Smooth muscle cell (in vitro differentiated cells): ENCODE results near the gene ZNF276. TPM values are rescaled to one million over a fixed set of nuclear protein-coding genes. Genes with fewer than 3 reads are reported as not detected.
"Not testable (repeated sequence)": the region's sequence is repeated elsewhere in the genome, so short reads cannot be mapped to it uniquely, and the experiment has no call there.

ENCODE experiments used
- DNase-seq: peaks from one replicate; lab custom pipeline; 2025; ENCODE audit not compliant: unreplicated experiment; lab: John Stamatoyannopoulos, UW
- H2AFZ ChIP-seq: fragments of 200-600 bp; sonication (generic); 2 replicates; pipeline ENCODE4 v1.6.0; 2016; ENCODE audit warnings: antibody characterized with exemption, low read depth, mild to moderate bottlenecking
- H3F3A ChIP-seq: fragments of 200-600 bp; sonication (generic); 2 replicates; pipeline ENCODE4 v1.6.0; 2017; ENCODE audit warnings: antibody characterized with exemption, low read depth
- H3K27ac ChIP-seq: fragments of 200-600 bp; sonication (generic); 2 replicates; pipeline ENCODE4 v1.5.1; 2016; ENCODE audit warnings: low read depth, mild to moderate bottlenecking
- H3K27me3 ChIP-seq: fragments of 200-600 bp; sonication (generic); 2 replicates; pipeline ENCODE4 v1.6.1; 2016; ENCODE audit warnings: low read depth, mild to moderate bottlenecking
- H3K36me3 ChIP-seq: fragments of 200-600 bp; sonication (generic); 2 replicates; pipeline ENCODE4 v1.5.1; 2016; ENCODE audit warnings: low read depth
- H3K4me1 ChIP-seq: fragments of 200-600 bp; sonication (generic); 2 replicates; pipeline ENCODE4 v1.5.1; 2016; ENCODE audit warnings: low read depth
- H3K4me2 ChIP-seq: fragments of 200-600 bp; sonication (generic); 2 replicates; pipeline ENCODE4 v1.6.0; 2016; ENCODE audit warnings: mild to moderate bottlenecking
- H3K4me3 ChIP-seq: fragments of 200-600 bp; sonication (generic); 2 replicates; pipeline ENCODE4 v1.5.1; 2016; ENCODE audit warnings: mild to moderate bottlenecking
- H3K79me2 ChIP-seq: fragments of 200-600 bp; sonication (generic); 2 replicates; pipeline ENCODE4 v1.6.0; 2016; ENCODE audit warnings: low read depth, mild to moderate bottlenecking
- H3K9ac ChIP-seq: fragments of 200-600 bp; sonication (generic); 2 replicates; pipeline ENCODE4 v1.6.0; 2016; ENCODE audit warnings: low read depth
- H3K9me3 ChIP-seq: fragments of 200-600 bp; sonication (generic); replicated peaks from 2 replicates; pipeline ENCODE4 v1.5.1; 2016; ENCODE audit warnings: low read depth
- H4K20me1 ChIP-seq: fragments of 200-600 bp; sonication (generic); 2 replicates; pipeline ENCODE4 v1.6.0; 2016; ENCODE audit warnings: low read depth
- WGBS: methylation state at CpG from one replicate; pipeline ENCODE4 v1.1.7; 2016; ENCODE audit warnings: low lambda C conversion rate; 5-methylcytosine and 5-hydroxymethylcytosine counted together
- polyA plus RNA-seq: library from polyadenylated mRNA; unstranded; fragments of >200 nt; fragmentation: Nextera tagmentation; extraction: Ambion mirVana; gene quantifications from 2 replicates; pipeline ENCODE4 v1.2.1, GENCODE V29; 2016
- total RNA-seq: library from RNA; depleted of rRNA; stranded (reverse); fragments of >200 nt; gene quantifications from 2 replicates; pipeline ENCODE4 v1.2.3, GENCODE V29; 2014
- TF ChIP-seq, protein P1 (sequence below): fragments of 200-600 bp; sonication (generic); IDR thresholded peaks from 2 replicates; pipeline ENCODE4 v1.5.1; 2017; ENCODE audit warnings: borderline replicate concordance, mild to moderate bottlenecking, antibody characterized with exemption; ENCODE audit not compliant: insufficient read depth, poor library complexity, severe bottlenecking

Gene ZNF276
- total and polyA plus RNA-seq, 2 experiments from 2014 or later: 8.0 to 11.0 TPM

DNA sequence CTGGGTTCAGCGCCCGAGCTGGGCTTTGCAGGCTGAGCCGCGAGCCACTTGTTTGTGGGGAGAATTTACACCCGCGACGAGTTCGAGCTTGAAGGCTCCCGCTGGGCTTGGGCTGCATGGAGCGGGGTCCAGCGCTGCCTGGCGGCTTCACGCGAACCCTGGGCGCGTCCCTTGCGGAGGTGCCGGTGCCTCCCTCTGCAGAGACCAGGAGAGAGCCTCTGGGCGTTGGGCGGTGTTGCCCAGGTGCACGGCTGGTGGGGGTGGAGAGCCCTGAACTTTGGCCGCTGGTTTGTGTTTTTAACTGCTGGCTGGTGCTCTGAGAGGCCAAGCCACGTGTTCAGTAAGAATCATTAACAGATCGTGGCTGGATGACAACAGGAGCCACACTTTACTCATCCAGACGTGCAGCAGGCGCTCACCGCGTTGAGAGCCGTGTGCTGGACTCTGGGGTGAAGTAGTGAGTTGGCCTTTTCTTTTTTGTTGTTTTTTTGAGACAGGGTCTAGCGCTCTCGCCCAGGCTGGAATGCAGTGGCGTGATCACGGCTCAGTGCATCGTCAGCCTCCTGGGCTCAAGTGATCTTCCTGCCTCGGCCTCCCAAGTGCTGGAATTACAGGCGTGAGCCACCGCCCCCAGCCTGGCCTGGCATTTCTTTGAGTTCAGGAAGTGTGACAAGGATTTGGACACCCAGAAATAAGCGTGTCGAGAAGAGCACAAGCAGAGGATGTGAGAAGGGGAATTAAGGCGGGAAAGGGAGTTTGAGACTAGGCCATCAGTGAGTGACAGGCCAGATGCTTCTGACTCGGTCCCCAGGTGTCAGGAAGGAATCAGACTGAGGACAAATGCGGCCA lies 34.0 kb upstream of the ZNF276 start:
- TF ChIP-seq, protein P1, sequence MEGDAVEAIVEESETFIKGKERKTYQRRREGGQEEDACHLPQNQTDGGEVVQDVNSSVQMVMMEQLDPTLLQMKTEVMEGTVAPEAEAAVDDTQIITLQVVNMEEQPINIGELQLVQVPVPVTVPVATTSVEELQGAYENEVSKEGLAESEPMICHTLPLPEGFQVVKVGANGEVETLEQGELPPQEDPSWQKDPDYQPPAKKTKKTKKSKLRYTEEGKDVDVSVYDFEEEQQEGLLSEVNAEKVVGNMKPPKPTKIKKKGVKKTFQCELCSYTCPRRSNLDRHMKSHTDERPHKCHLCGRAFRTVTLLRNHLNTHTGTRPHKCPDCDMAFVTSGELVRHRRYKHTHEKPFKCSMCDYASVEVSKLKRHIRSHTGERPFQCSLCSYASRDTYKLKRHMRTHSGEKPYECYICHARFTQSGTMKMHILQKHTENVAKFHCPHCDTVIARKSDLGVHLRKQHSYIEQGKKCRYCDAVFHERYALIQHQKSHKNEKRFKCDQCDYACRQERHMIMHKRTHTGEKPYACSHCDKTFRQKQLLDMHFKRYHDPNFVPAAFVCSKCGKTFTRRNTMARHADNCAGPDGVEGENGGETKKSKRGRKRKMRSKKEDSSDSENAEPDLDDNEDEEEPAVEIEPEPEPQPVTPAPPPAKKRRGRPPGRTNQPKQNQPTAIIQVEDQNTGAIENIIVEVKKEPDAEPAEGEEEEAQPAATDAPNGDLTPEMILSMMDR: no peak
- Histone ChIP-seq H3K9me3 (no peaks in the 10 kb centered on the region), H3K79me2 (peaks cover 19% of the 10 kb centered on the region), H3K36me3 (no peaks in the 10 kb centered on the region), H2AFZ (no peak overlapping the region), H3K4me3 (peak overlapping the region; percentile 92), H3K9ac (peak overlapping the region; percentile 71), H4K20me1 (no peaks in the 10 kb centered on the region), H3K27me3 (no peaks in the 10 kb centered on the region), H3K4me2 (peak overlapping the region; percentile 98), H3K27ac (peak overlapping the region; percentile 78), H3F3A (no peaks in the 10 kb centered on the region), H3K4me1 (peaks cover 8% of the 10 kb centered on the region)
- DNase-seq: peak; percentile 59
- WGBS: 22% methylated on average over 42 of the region's 42 CpGs

DNA sequence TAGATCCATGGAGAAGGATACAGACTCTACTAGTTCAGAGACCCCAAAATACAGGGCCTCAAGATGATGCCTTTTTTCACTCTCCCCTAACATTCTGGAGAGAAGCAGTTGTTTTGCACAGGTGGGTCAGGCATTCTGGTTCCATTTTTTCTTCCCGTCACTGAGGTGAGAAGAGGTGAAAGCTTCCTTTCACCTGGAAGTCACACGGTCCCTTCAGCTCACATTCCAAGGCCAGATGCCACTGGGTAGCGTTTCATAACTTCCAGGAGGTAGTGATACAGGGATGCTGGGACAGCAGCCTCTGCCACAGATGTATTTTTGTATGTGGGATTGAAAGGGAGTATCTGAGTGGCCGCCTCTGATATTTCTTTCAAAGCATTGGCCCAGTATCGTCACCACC lies 32.9 kb upstream of the ZNF276 start:
- TF ChIP-seq, protein P1: no peak
- H3K27ac ChIP-seq: no peak overlapping the region
- H3K9me3 ChIP-seq: no peaks in the 10 kb centered on the region
- no peak overlapping the region for H3K4me3 ChIP-seq
- no peak overlapping the region for H3K4me2 ChIP-seq
- WGBS: 97% methylated on average over 5 of the region's 5 CpGs
- H4K20me1 ChIP-seq: no peaks in the 10 kb centered on the region
- peaks cover 19% of the 10 kb centered on the region for H3K79me2 ChIP-seq
- H3F3A ChIP-seq: no peaks in the 10 kb centered on the region
- H2AFZ ChIP-seq: no peak overlapping the region
- DNase-seq: no peak
- H3K36me3 ChIP-seq: no peaks in the 10 kb centered on the region
- H3K27me3 ChIP-seq: no peaks in the 10 kb centered on the region
- no peak overlapping the region for H3K9ac ChIP-seq
- peaks cover 8% of the 10 kb centered on the region for H3K4me1 ChIP-seq

DNA sequence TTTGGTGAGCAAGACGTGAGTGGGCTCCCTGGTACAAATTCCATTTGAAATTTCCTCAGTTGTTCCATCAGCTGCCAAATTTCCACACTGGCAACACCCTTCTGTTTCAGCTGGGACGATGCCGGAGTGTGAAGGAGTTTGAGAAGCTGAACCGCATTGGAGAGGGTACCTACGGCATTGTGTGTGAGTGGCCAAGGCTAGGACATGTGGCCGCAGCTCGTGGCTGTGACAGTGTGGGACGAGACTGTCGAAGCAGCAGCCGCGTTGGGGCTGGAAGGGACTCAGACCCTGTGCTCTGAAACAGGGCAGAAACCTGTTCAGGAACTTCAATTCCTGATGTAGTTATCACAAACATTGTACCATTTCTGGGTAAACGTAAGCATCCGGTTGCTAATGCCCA lies 32.2 kb upstream of the ZNF276 start:
- Histone ChIP-seq H3K36me3 (no peaks in the 10 kb centered on the region), H2AFZ (no peak overlapping the region), H3K27me3 (no peaks in the 10 kb centered on the region), H3K4me3 (no peak overlapping the region), H3K9ac (no peak overlapping the region), H3K4me2 (no peak overlapping the region), H3K27ac (no peak overlapping the region), H3F3A (no peaks in the 10 kb centered on the region), H3K4me1 (peaks cover 8% of the 10 kb centered on the region), H3K79me2 (peaks cover 19% of the 10 kb centered on the region), H4K20me1 (no peaks in the 10 kb centered on the region), H3K9me3 (no peaks in the 10 kb centered on the region)
- DNase-seq: no peak
- 99% methylated on average over 13 of the region's 13 CpGs for WGBS
- TF ChIP-seq, protein P1: no peak

DNA sequence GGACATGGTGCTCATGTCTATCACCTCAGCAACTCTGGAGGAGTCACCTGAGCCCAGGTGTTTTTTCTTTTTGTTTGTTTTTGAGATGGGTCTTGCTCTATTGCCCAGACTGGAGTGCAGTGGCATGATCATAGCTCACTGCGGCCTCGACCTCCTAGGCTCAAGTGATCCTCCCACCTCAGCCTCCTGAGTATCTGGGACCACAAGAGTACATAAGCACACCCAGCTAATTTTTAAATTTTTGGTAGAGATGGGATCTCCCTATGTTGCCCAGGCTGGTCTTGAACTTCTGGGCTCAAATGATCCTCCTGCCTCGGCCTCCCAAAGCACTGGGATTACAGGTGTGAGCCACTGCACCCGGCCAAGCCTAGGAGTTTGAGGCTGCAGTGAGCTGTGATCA lies 31.7 kb upstream of the ZNF276 start:
- DNase-seq, H2AFZ ChIP-seq: not testable (repeated sequence)

More for the DNA sequence above, 31.7 kb upstream of the ZNF276 start:
- H3K79me2 ChIP-seq: peaks cover 19% of the 10 kb centered on the region
- H3K4me3 ChIP-seq, H3K36me3 ChIP-seq, H3K4me1 ChIP-seq, H3K9me3 ChIP-seq, H3K9ac ChIP-seq, H3K27me3 ChIP-seq, H3K27ac ChIP-seq, H3K4me2 ChIP-seq, H3F3A ChIP-seq, H4K20me1 ChIP-seq: not testable (repeated sequence)
- WGBS: 94% methylated on average over 4 of the region's 4 CpGs
